HepG2 (cell line): ENCODE measurements around the gene GMPR. TPM values are rescaled to one million over a fixed set of nuclear protein-coding genes. Genes with fewer than 3 reads are reported as not detected.

Experiments used
- ATAC-seq: fragments of 200-7000 bp; cut with Tn5 transposase; 3 replicates; pipeline ENCODE4 v1.9.1; 2020; ENCODE audit warnings: mild to moderate bottlenecking, moderate library complexity
- BruUV-seq: library from RNA; stranded (reverse); fragments of 400-500 nt; replicated peaks from 2 replicates; lab custom pipeline; 2021; lab: Mats Ljungman, UMichigan
- CTCF ChIA-PET: fragments of 300-600 bp; formaldehyde crosslinking; extraction: SDS; loops from one replicate; lab custom pipeline; 2021; ENCODE audit warnings: low total read pairs, inconsistent platforms, low intra/inter-chr PET ratio; lab: Yijun Ruan, JAX
- POLR2A ChIA-PET: fragments of 350-600 bp; sonication (Branson Sonifier 250); formaldehyde crosslinking; loops from one replicate; lab custom pipeline; 2020; ENCODE audit warnings: antibody characterized with exemption, inconsistent platforms; lab: Yijun Ruan, JAX
- DNase-seq: peaks from one replicate; pipeline ENCODE4 v3.0.0-alpha.2; 2015; ENCODE audit warnings: low spot score
- FAIRE-seq: peaks from 3 replicates; lab custom pipeline; 2011; peaks lifted over from hg19 to GRCh38; lab: Jason Lieb, UNC
- H2AFZ ChIP-seq: one replicate; pipeline ENCODE4 v1.6.1; 2011; ENCODE audit warnings: low read length, inconsistent platforms
- H3K27ac ChIP-seq: fragments of 300-600 bp; 3 replicates; pipeline ENCODE4 v1.8.0; 2011; ENCODE audit warnings: mixed run types, mild to moderate bottlenecking, mixed read lengths, low read length, inconsistent platforms; ENCODE audit not compliant: insufficient read depth; ENCODE audit errors: extremely low read length
- H3K27me3 ChIP-seq, 2 experiments: fragments of 200-600 bp in 1 of 2; 2 replicates in 1 of 2; 3 replicates in 1 of 2; pipeline versions ENCODE4 v1.6.0 to v1.8.0; 2011; ENCODE audit warnings: low read length in 2 of 2, mild to moderate bottlenecking in 2 of 2, moderate library complexity in 2 of 2, inconsistent platforms in 1 of 2; ENCODE audit not compliant: insufficient read depth in 2 of 2, control insufficient read depth in 1 of 2
- H3K36me3 ChIP-seq, 2 experiments: fragments of 200-600 bp in 1 of 2; replicated peaks in 1 of 2; 2 replicates in 1 of 2; 3 replicates in 1 of 2; pipeline versions ENCODE4 v1.5.1 to v1.8.0; 2011; ENCODE audit warnings: low read length in 2 of 2, inconsistent platforms in 1 of 2; ENCODE audit not compliant: insufficient read depth in 2 of 2, control insufficient read depth in 1 of 2
- H3K4me1 ChIP-seq: 2 replicates; pipeline ENCODE4 v1.5.1; 2012; ENCODE audit warnings: low read length, inconsistent platforms; ENCODE audit not compliant: insufficient read depth
- H3K4me2 ChIP-seq: 2 replicates; pipeline ENCODE4 v1.6.0; 2011; ENCODE audit warnings: low read depth, low read length, inconsistent platforms
- H3K4me3 ChIP-seq, 3 experiments: fragments of 200-600 bp in 1 of 3; sonication (generic), shearing (Covaris generic) in 1 of 3; replicated peaks in 1 of 3; 2 replicates each; pipeline ENCODE4 v1.5.1; 2011 to 2016; ENCODE audit warnings: low read length in 3 of 3, inconsistent platforms in 2 of 3, low read depth in 2 of 3, mild to moderate bottlenecking in 2 of 3, control low read depth in 1 of 3, mixed read lengths in 1 of 3; ENCODE audit not compliant: insufficient read depth in 1 of 3
- H3K79me2 ChIP-seq: one replicate; pipeline ENCODE4 v1.6.1; 2011; ENCODE audit warnings: low read length, inconsistent platforms; ENCODE audit not compliant: insufficient read depth
- H3K9ac ChIP-seq: 2 replicates; pipeline ENCODE4 v1.6.0; 2011; ENCODE audit warnings: mild to moderate bottlenecking, low read depth, low read length, inconsistent platforms; ENCODE audit not compliant: insufficient read depth
- H3K9me3 ChIP-seq: 2 replicates; pipeline ENCODE4 v1.5.1; 2012; ENCODE audit warnings: mild to moderate bottlenecking, low read length
- H4K20me1 ChIP-seq: 2 replicates; pipeline ENCODE4 v1.6.0; 2011; ENCODE audit warnings: inconsistent platforms, mild to moderate bottlenecking, low read length, moderate library complexity; ENCODE audit not compliant: insufficient read depth
- ATF7 ChIP-seq, 2 experiments: fragments of 450-650 bp in 1 of 2; sonication (generic) in 1 of 2; formaldehyde crosslinking in 1 of 2; IDR thresholded peaks; 2 replicates each; pipeline versions ENCODE4 v1.4.0 to v1.6.1; 2016 to 2020; ENCODE audit warnings: antibody characterized with exemption in 1 of 2, mild to moderate bottlenecking in 1 of 2, missing genetic modification reagents in 1 of 2
- SATB2 ChIP-seq: sonication (generic); formaldehyde crosslinking; IDR thresholded peaks from 2 replicates; pipeline ENCODE4 v1.5.0; 2020; ENCODE audit warnings: missing genetic modification reagents
- TCF12 ChIP-seq, 2 experiments: fragments of 450-650 bp in 1 of 2; sonication (generic) in 1 of 2; formaldehyde crosslinking in 1 of 2; IDR thresholded peaks; 2 replicates each; pipeline versions ENCODE4 v1.6.1 to v1.8.0; 2017 to 2022; ENCODE audit warnings: antibody characterized with exemption in 1 of 2, mild to moderate bottlenecking in 1 of 2, missing genetic modification reagents in 1 of 2, moderate library complexity in 1 of 2
- TEF ChIP-seq: sonication (generic); formaldehyde crosslinking; IDR thresholded peaks from 2 replicates; pipeline ENCODE4 v1.5.0; 2020; ENCODE audit warnings: missing genetic modification reagents
- ZNF343 ChIP-seq: sonication (generic); formaldehyde crosslinking; IDR thresholded peaks from 2 replicates; pipeline ENCODE4 v1.4.0; 2020; ENCODE audit warnings: mild to moderate bottlenecking, missing genetic modification reagents
- WGBS: methylation state at CpG from one replicate; pipeline ENCODE4 v1.1.6; 2017; ENCODE audit warnings: low lambda C conversion rate; 5-methylcytosine and 5-hydroxymethylcytosine counted together
- in situ Hi-C: cut with HindIII; loops from 2 replicates; pipeline ENCODE4 v1.10.0; 2017; ENCODE audit warnings: low pct_unique_long_range_greater_than_20kb; ENCODE audit not compliant: extremely low pct_ligation_motif_present
- intact Hi-C: fragments of 100-400 bp; cut with micrococcal nuclease; formaldehyde crosslinking; loops from one replicate; pipeline ENCODE4 v1.10.0; 2022; ENCODE audit not compliant: unreplicated experiment
- polyA plus RNA-seq, 8 experiments: library from polyadenylated mRNA; depleted of rRNA in 3 of 8; stranded (reverse) in 7 of 8; unstranded in 1 of 8; fragments of >200 nt; fragmentation: Illumina TruSeq in 4 of 8; extraction: Trizol in 4 of 8; gene quantifications; 2 replicates each; pipeline versions ENCODE4 v1.2.1 to v1.2.3, GENCODE V29; 2011 to 2016; ENCODE audit warnings: low read depth in 4 of 8, missing spikeins in 1 of 8, mixed read lengths in 1 of 8; ENCODE audit not compliant: insufficient read depth in 1 of 8
- total RNA-seq, 5 experiments: library from RNA; depleted of rRNA; stranded (reverse); fragments of >200 nt; fragmentation: Illumina TruSeq; extraction: Trizol; gene quantifications; 2 replicates each; pipeline ENCODE4 v1.2.3, GENCODE V29; 2016; ENCODE audit warnings: low read depth in 1 of 5
- TF ChIP-seq, protein P1 (sequence below): sonication (generic); formaldehyde crosslinking; conservative IDR thresholded peaks from 2 replicates; pipeline ENCODE4 v1.4.0; 2020; ENCODE audit warnings: missing genetic modification reagents
- TF ChIP-seq, protein P2 (sequence below): sonication (generic); formaldehyde crosslinking; IDR thresholded peaks from 2 replicates; pipeline ENCODE4 v1.5.1; 2020; ENCODE audit warnings: mild to moderate bottlenecking, moderate library complexity, missing genetic modification reagents
- TF ChIP-seq, protein P3 (sequence below): IDR thresholded peaks from 2 replicates; pipeline ENCODE4 v1.6.1; 2016; ENCODE audit warnings: low read depth, borderline replicate concordance

Gene GMPR
- total and polyA plus RNA-seq, 2 of the 13 experiments (the other 11 are each of a cell fraction or from before 2014, with no cell fraction given), result not detected

GRCh38 chr6:16343593-16343992 is 105.2 kb downstream of the GMPR start:
- POLR2A ChIA-PET, result no interaction called here
- in situ Hi-C loops, result loop anchor here (25.0 kb wide), 1 partner anchor 619 kb away; no protein-coding TSS in a partner anchor
- no peak overlapping the region for H3K27ac ChIP-seq

More at GRCh38 chr6:16343593-16343992, 105.2 kb downstream of the GMPR start:
- H3K27me3 ChIP-seq, result no peaks in the 10 kb centered on the region
- intact Hi-C loops, result no loop called here
- CTCF ChIA-PET, result no interaction called here
- H3K4me2 ChIP-seq, result no peak overlapping the region
- WGBS, result 98% methylated on average over 8 of the region's 8 CpGs
- peaks cover 14% of the 10 kb centered on the region for H3K4me1 ChIP-seq
- H3K9me3 ChIP-seq, result no peaks in the 10 kb centered on the region
- H3K9ac ChIP-seq, result no peak overlapping the region
- no TSS peak for BruUV-seq
- no peak for ATAC-seq
- H3K79me2 ChIP-seq, result no peaks in the 10 kb centered on the region
- no peak overlapping the region for H3K4me3 ChIP-seq
- no peak overlapping the region for H2AFZ ChIP-seq
- peaks cover 3% of the 10 kb centered on the region; the same call in 1 of the 2 replicates for H4K20me1 ChIP-seq
- TF ChIP-seq, protein P1, sequence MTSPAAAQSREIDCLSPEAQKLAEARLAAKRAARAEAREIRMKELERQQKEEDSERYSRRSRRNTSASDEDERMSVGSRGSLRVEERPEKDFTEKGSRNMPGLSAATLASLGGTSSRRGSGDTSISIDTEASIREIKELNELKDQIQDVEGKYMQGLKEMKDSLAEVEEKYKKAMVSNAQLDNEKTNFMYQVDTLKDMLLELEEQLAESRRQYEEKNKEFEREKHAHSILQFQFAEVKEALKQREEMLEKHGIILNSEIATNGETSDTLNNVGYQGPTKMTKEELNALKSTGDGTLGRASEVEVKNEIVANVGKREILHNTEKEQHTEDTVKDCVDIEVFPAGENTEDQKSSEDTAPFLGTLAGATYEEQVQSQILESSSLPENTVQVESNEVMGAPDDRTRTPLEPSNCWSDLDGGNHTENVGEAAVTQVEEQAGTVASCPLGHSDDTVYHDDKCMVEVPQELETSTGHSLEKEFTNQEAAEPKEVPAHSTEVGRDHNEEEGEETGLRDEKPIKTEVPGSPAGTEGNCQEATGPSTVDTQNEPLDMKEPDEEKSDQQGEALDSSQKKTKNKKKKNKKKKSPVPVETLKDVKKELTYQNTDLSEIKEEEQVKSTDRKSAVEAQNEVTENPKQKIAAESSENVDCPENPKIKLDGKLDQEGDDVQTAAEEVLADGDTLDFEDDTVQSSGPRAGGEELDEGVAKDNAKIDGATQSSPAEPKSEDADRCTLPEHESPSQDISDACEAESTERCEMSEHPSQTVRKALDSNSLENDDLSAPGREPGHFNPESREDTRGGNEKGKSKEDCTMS (CRISPR knock-in tag), result no peak
- TF ChIP-seq SATB2 (CRISPR knock-in tag) (no peak), TEF (CRISPR knock-in tag) (no peak), ATF7 (IDR thresholded peaks at IDR 0.05) (no peak), ATF7 (CRISPR knock-in tag; IDR thresholded peaks at IDR 0.05) (no peak), ZNF343 (CRISPR knock-in tag) (no peak), TCF12 (IDR thresholded peaks at IDR 0.05) (no peak), TCF12 (CRISPR knock-in tag; IDR thresholded peaks at IDR 0.05) (no peak)
- TF ChIP-seq, protein P2, sequence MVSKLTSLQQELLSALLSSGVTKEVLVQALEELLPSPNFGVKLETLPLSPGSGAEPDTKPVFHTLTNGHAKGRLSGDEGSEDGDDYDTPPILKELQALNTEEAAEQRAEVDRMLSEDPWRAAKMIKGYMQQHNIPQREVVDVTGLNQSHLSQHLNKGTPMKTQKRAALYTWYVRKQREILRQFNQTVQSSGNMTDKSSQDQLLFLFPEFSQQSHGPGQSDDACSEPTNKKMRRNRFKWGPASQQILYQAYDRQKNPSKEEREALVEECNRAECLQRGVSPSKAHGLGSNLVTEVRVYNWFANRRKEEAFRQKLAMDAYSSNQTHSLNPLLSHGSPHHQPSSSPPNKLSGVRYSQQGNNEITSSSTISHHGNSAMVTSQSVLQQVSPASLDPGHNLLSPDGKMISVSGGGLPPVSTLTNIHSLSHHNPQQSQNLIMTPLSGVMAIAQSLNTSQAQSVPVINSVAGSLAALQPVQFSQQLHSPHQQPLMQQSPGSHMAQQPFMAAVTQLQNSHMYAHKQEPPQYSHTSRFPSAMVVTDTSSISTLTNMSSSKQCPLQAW (CRISPR knock-in tag), result no peak
- TF ChIP-seq, protein P3, sequence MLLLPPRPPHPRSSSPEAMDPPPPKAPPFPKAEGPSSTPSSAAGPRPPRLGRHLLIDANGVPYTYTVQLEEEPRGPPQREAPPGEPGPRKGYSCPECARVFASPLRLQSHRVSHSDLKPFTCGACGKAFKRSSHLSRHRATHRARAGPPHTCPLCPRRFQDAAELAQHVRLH, result no peak
- TF ChIP-seq, all 625 proteins: peak for 0
- no peak for DNase-seq
- H3K36me3 ChIP-seq, result no peaks in the 10 kb centered on the region; a peak in 1 of 5 replicates
- no peak for FAIRE-seq
